Kidney (tissue), 14 donors: ENCODE measurements around the gene KIAA0513. TPM values are rescaled to one million over a fixed set of nuclear protein-coding genes. Genes with fewer than 3 reads are reported as not detected.

Experiments used
- DNase-seq, 5 donors: peaks; one replicate each; pipeline ENCODE4 v3.0.0-alpha.2; 2013 to 2020
- FAIRE-seq: peaks from 2 replicates; lab custom pipeline; 2012; peaks lifted over from hg19 to GRCh38; lab: Jason Lieb, UNC
- H3K27ac ChIP-seq, 2 donors: one replicate each; pipeline ENCODE4 v1.7.0; 2013; ENCODE audit warnings: low read depth in 2 of 2, low read length in 2 of 2, inconsistent platforms in 1 of 2
- H3K27me3 ChIP-seq: one replicate; pipeline ENCODE4 v1.7.1; 2013; ENCODE audit warnings: low read length, inconsistent platforms; ENCODE audit not compliant: control insufficient read depth, insufficient read depth
- H3K36me3 ChIP-seq, 3 donors: one replicate each; pipeline versions ENCODE4 v1.7.0 to v1.7.1; 2013; ENCODE audit warnings: low read length in 3 of 3, control low read depth in 1 of 3, inconsistent platforms in 1 of 3; ENCODE audit not compliant: insufficient read depth in 3 of 3, control insufficient read depth in 2 of 3
- H3K4me1 ChIP-seq, 3 donors: one replicate each; pipeline versions ENCODE4 v1.7.0 to v1.7.1; 2013; ENCODE audit warnings: low read length in 3 of 3, inconsistent platforms in 1 of 3, low read depth in 1 of 3; ENCODE audit not compliant: control insufficient read depth in 2 of 3, insufficient read depth in 2 of 3
- H3K4me3 ChIP-seq, 3 donors: one replicate each; pipeline versions ENCODE4 v1.7.0 to v1.8.1; 2013; ENCODE audit warnings: low read length in 3 of 3, control low read depth in 1 of 3, inconsistent platforms in 1 of 3
- H3K9ac ChIP-seq, 3 donors: one replicate each; pipeline versions ENCODE4 v1.7.0 to v1.7.1; 2013; ENCODE audit warnings: low read length in 3 of 3, control low read depth in 1 of 3, inconsistent platforms in 1 of 3
- H3K9me3 ChIP-seq, 3 donors: one replicate each; pipeline versions ENCODE4 v1.7.0 to v1.7.1; 2013; ENCODE audit warnings: low read length in 3 of 3, control low read depth in 1 of 3, inconsistent platforms in 1 of 3; ENCODE audit not compliant: control insufficient read depth in 2 of 3, insufficient read depth in 1 of 3
- intact Hi-C: fragments of 100-400 bp; cut with DNase I; formaldehyde crosslinking; loops from one replicate; pipeline ENCODE4 v1.11.1; 2022
- polyA plus RNA-seq: library from polyadenylated mRNA; stranded (reverse); fragments of 350-450 nt; fragmentation: Illumina TruSeq; extraction: RNeasy Lipid Tissue Mini Kit (QIAGEN cat#74804); gene quantifications from one replicate; pipeline ENCODE4 v1.2.3, GENCODE V29; 2014; ENCODE audit warnings: low read depth, low replicate concordance; ENCODE audit not compliant: insufficient read depth
- total RNA-seq: library from RNA; stranded (reverse); fragmentation: NEBNext Ultra II Directional; extraction: Animal tissue kit (Norgen Biotek cat#: 25700); gene quantifications from one replicate; pipeline ENCODE4 v1.2.1, GENCODE V29; 2021
- TF ChIP-seq, protein P1 (sequence below): IDR thresholded peaks from 3 replicates; pipeline ENCODE4 v1.5.1; 2012; ENCODE audit warnings: mild to moderate bottlenecking, moderate library complexity, borderline replicate concordance; ENCODE audit not compliant: insufficient read depth; ENCODE audit errors: extremely low read depth
- donor health status: control.
- donor health status: control.
- donor health status: control.
- donor health status: control.
- donor health status: control.
- donor health status: DM: yes; HTN: yes; CAD: no.
- donor health status: Normal renal cell carcinoma (clear cell type).

Gene KIAA0513
- total and polyA plus RNA-seq, 2 donors from 2014 or later = 2.6 to 19.2 TPM

DNA sequence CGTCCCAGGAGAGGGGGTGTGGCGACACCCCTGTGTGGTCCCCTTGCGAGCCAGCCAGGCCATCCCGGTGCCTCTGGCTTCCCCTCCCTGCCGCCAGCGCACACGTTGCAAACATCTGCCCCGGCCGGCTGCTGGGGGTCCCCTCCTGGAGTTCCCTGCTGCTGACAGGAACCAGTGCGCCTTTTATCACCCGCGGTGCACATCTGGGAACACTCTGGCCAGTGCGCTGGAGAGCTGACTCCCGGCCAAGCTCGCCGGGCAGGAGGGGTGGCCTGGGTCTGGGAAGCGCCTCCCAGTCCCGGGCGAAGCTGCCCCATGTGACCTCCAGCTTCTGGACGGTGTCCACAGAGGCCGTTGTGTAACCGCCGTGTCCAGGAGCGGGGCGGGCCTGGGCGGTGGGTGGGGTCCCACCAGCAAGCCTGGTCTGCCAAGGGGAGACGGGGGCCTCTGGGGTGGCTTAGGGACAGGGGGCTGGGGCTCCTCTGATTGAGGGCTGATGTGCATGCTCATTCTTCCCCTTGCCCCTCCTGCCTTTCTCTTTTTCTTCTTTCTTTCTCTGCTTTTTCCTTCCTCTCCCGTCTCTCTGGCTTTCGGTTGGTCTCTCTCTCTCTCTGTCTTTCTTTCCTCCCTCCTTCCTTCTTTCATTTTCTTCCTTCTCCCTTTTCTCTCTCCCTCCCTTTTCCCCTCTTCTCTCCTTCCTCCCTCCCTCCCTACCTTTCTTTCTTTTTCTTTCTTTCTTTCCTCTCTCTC, 109.9 kb downstream of the KIAA0513 start:
- intact Hi-C loops = no loop called here
- H3K27me3 ChIP-seq = no peaks in the 10 kb centered on the region
- TF ChIP-seq, protein P1, sequence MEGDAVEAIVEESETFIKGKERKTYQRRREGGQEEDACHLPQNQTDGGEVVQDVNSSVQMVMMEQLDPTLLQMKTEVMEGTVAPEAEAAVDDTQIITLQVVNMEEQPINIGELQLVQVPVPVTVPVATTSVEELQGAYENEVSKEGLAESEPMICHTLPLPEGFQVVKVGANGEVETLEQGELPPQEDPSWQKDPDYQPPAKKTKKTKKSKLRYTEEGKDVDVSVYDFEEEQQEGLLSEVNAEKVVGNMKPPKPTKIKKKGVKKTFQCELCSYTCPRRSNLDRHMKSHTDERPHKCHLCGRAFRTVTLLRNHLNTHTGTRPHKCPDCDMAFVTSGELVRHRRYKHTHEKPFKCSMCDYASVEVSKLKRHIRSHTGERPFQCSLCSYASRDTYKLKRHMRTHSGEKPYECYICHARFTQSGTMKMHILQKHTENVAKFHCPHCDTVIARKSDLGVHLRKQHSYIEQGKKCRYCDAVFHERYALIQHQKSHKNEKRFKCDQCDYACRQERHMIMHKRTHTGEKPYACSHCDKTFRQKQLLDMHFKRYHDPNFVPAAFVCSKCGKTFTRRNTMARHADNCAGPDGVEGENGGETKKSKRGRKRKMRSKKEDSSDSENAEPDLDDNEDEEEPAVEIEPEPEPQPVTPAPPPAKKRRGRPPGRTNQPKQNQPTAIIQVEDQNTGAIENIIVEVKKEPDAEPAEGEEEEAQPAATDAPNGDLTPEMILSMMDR = no peak
- H3K4me1 ChIP-seq = peaks cover 0 to 20% (median 0%) of the 10 kb centered on the region in 3 donors
- peak overlapping the region; percentile 81 to 87 for H3K27ac ChIP-seq
- H3K9ac ChIP-seq = peak overlapping the region in 1 of 3 donors; percentile 31
- peak overlapping the region in 2 of 3 donors; percentile 25 to 58 for H3K4me3 ChIP-seq
- H3K9me3 ChIP-seq = no peaks in the 10 kb centered on the region
- FAIRE-seq = no peak
- DNase-seq = peak; percentile 84 to 98 (median 89)
- no peaks in the 10 kb centered on the region for H3K36me3 ChIP-seq

DNA sequence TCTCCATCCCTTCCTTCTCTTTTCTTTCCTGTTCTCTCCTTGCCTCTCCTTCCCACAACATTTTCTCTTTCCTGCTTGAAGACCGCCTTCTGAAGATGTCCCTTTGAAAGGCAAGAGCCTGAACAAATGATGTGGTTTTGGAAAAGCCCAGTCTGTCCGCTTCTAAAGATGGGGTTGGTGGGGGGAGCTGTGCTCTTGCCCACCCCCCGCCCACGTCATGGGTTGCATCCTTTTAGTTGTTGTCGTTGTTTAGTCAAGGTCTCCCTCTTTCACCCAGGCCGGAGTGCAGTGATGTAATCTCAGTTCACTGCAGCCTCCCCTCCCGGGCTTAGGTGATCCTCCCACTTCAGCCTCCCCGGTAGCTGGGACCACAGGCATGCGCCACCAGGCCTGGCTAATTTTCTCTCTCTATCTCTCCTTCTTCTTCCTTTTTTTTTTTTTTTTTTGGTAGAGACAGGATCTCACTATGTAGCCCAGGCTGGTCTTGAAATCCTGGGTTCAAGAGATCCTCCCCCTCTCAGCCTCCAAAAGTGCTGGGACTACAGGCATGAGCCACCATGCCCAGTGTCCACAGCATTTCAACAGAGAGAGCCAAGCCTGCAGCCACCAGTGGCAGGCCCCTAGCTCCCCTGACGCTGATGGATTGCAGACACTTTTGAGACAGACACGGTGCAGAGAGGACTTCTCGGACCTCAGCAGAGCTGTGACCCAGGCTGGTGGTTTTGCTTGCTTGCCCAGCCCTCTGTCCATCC, 110.7 kb downstream of the KIAA0513 start:
- no peak for FAIRE-seq
- Histone ChIP-seq H3K4me3 (peak overlapping the region in 2 of 3 donors; percentile 11 to 58), H3K9ac (peak overlapping the region in 1 of 3 donors; percentile 31), H3K27me3 (no peaks in the 10 kb centered on the region), H3K36me3 (no peaks in the 10 kb centered on the region), H3K9me3 (no peaks in the 10 kb centered on the region), H3K27ac (peak overlapping the region; percentile 49 to 87), H3K4me1 (peaks cover 0 to 22% (median 0%) of the 10 kb centered on the region in 3 donors)
- intact Hi-C loops = no loop called here
- no peak for DNase-seq
- TF ChIP-seq, protein P1 = no peak

- Histone ChIP-seq H3K4me1 (peaks cover 0 to 30% (median 0%) of the 10 kb centered on the region in 3 donors), H3K27ac (no peak overlapping the region), H3K9ac (no peak overlapping the region), H3K9me3 (no peaks in the 10 kb centered on the region), H3K27me3 (no peaks in the 10 kb centered on the region), H3K36me3 (no peaks in the 10 kb centered on the region), H3K4me3 (no peak overlapping the region)
- DNase-seq (no peak), FAIRE-seq (no peak)
- TF ChIP-seq, protein P1 = no peak
- intact Hi-C loops = no loop called here
Observed at GRCh38 chr16:85138825-85139627, 111.4 kb downstream of the KIAA0513 start.
